ENCODE data around the gene SORCS2. TPM values are rescaled to one million over a fixed set of nuclear protein-coding genes. Genes with fewer than 3 reads are reported as not detected.

The SORCS2 gene
- total and polyA plus RNA-seq, 2 experiments from 2014 or later, result 0.38 to 1.4 TPM

DNA sequence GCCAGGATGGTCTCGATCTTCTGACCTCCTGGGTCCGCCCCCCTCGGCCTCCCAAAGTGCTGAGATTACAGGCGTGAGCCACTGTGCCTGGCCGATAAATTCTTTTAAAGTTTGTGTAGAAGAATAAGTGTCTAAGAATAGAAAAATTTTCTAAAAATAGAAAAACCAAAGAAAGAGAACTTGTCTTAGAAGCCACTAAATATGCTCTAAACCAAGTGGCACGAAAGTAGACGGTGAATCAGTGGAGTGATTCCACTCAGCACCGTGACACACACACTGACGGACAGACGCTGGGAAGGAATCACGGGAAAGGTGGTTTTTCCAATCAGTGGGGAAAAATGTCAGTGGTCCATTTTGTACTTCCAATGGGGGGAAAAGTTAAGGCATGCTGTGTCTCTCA, 315.0 kb downstream of the SORCS2 start:
- H3K79me2 ChIP-seq (ENCODE audit: insufficient read depth), result no peaks in the 10 kb centered on the region
- H3K4me2 ChIP-seq (ENCODE audit: unreplicated experiment), result no peak overlapping the region
- H3K4me3 ChIP-seq, result no peak overlapping the region
- H3K4me1 ChIP-seq (ENCODE audit: insufficient read depth), result no peaks in the 10 kb centered on the region
- TF ChIP-seq EZH2 (IDR thresholded peaks at IDR 0.05; ENCODE audit: insufficient read depth, poor library complexity, severe bottlenecking) (no peak), EZH2phosphoT487 (IDR thresholded peaks at IDR 0.05; ENCODE audit: insufficient read depth, low read depth) (no peak)
- H3K9me3 ChIP-seq (ENCODE audit: low read depth), result no peaks in the 10 kb centered on the region
- H4K20me1 ChIP-seq (ENCODE audit: insufficient read depth), result no peaks in the 10 kb centered on the region
- no peak overlapping the region for H2AFZ ChIP-seq
- DNase-seq, result no peak
- H3K9me2 ChIP-seq (ENCODE audit: insufficient read depth), result no peaks in the 10 kb centered on the region
- no peaks in the 10 kb centered on the region for H3K36me3 ChIP-seq (ENCODE audit: low read depth)
- H3K27me3 ChIP-seq (replicated peaks; ENCODE audit: insufficient read depth), result no peaks in the 10 kb centered on the region; the same call in none of the 2 replicates
- in situ Hi-C loops (cut with MboI), result no loop called here
- no peak overlapping the region for H3K9ac ChIP-seq
- H3K27ac ChIP-seq, result no peak overlapping the region
- H3F3A ChIP-seq (ENCODE audit: insufficient read depth), result no peaks in the 10 kb centered on the region
- WGBS, 2 experiments (ENCODE audit: low coverage in 1 of 2, low lambda C conversion rate in 2 of 2, missing lambda C conversion rate in 2 of 2), result 74 to 77% methylated on average over 11 of the region's 11 CpGs

DNA sequence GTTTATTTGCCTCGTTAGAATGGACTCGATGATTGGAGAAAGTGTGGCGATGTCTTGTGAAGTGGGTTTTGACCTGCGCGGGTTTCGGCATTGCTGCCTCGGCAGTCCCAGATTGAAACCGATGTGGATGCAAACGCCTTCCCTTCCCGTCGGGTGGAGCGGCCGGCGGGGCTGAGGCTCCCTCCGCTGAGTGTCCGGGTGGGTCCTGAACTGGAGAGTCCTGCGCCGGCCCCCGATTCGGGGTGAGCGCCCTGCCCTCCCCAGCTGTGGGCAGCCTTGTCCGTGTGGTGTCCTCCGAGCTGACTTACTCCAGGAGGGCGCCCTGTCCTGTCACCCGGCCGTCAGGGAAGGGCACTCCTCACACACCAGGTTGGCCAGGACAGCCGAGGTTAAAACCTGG, 317.7 kb downstream of the SORCS2 start:
- H2AFZ ChIP-seq, result no peak overlapping the region
- H3K9ac ChIP-seq, result no peak overlapping the region
- no peaks in the 10 kb centered on the region for H3K9me3 ChIP-seq (ENCODE audit: low read depth)
- no peaks in the 10 kb centered on the region for H3K9me2 ChIP-seq (ENCODE audit: insufficient read depth)
- no peak overlapping the region for H3K4me2 ChIP-seq (ENCODE audit: unreplicated experiment)
- no peak overlapping the region for H3K4me3 ChIP-seq
- H3K27me3 ChIP-seq (replicated peaks; ENCODE audit: insufficient read depth), result no peaks in the 10 kb centered on the region; the same call in 1 of the 2 replicates
- H3F3A ChIP-seq (ENCODE audit: insufficient read depth), result no peaks in the 10 kb centered on the region
- TF ChIP-seq EZH2 (IDR thresholded peaks at IDR 0.05; ENCODE audit: insufficient read depth, poor library complexity, severe bottlenecking) (no peak), EZH2phosphoT487 (IDR thresholded peaks at IDR 0.05; ENCODE audit: insufficient read depth, low read depth) (no peak)
- no peak overlapping the region for H3K27ac ChIP-seq
- H3K79me2 ChIP-seq (ENCODE audit: insufficient read depth), result no peaks in the 10 kb centered on the region
- no peak for DNase-seq
- 76 to 77% methylated on average over 26 to 27 of the region's 27 CpGs for WGBS, 2 experiments (ENCODE audit: low coverage in 1 of 2, low lambda C conversion rate in 2 of 2, missing lambda C conversion rate in 2 of 2)
- in situ Hi-C loops (cut with MboI), result no loop called here
- H3K36me3 ChIP-seq (ENCODE audit: low read depth), result no peaks in the 10 kb centered on the region
- no peaks in the 10 kb centered on the region for H4K20me1 ChIP-seq (ENCODE audit: insufficient read depth)
- no peaks in the 10 kb centered on the region for H3K4me1 ChIP-seq (ENCODE audit: insufficient read depth)

GRCh38 chr4:7510538-7510937, 318.2 kb downstream of the SORCS2 start:
- DNase-seq, result no peak
- Histone ChIP-seq H3K79me2 (ENCODE audit: insufficient read depth) (no peaks in the 10 kb centered on the region), H3K4me3 (no peak overlapping the region), H4K20me1 (ENCODE audit: insufficient read depth) (no peaks in the 10 kb centered on the region), H3K9me2 (ENCODE audit: insufficient read depth) (no peaks in the 10 kb centered on the region), H3K27ac (no peak overlapping the region), H3K27me3 (replicated peaks; ENCODE audit: insufficient read depth) (no peaks in the 10 kb centered on the region; the same call in 1 of the 2 replicates), H2AFZ (no peak overlapping the region), H3K36me3 (ENCODE audit: low read depth) (no peaks in the 10 kb centered on the region), H3K4me2 (ENCODE audit: unreplicated experiment) (no peak overlapping the region), H3K9ac (no peak overlapping the region), H3K9me3 (ENCODE audit: low read depth) (no peaks in the 10 kb centered on the region), H3K4me1 (ENCODE audit: insufficient read depth) (no peaks in the 10 kb centered on the region), H3F3A (ENCODE audit: insufficient read depth) (no peaks in the 10 kb centered on the region)
- TF ChIP-seq EZH2 (IDR thresholded peaks at IDR 0.05; ENCODE audit: insufficient read depth, poor library complexity, severe bottlenecking) (no peak), EZH2phosphoT487 (IDR thresholded peaks at IDR 0.05; ENCODE audit: insufficient read depth, low read depth) (no peak)
- in situ Hi-C loops (cut with MboI), result no loop called here
- WGBS, 2 experiments (ENCODE audit: low coverage in 1 of 2, low lambda C conversion rate in 2 of 2, missing lambda C conversion rate in 2 of 2), result 73 to 77% methylated on average over 30 of the region's 30 CpGs

- H3F3A ChIP-seq (ENCODE audit: insufficient read depth), result no peaks in the 10 kb centered on the region
- H3K79me2 ChIP-seq (ENCODE audit: insufficient read depth), result no peaks in the 10 kb centered on the region
- H3K36me3 ChIP-seq (ENCODE audit: low read depth), result no peaks in the 10 kb centered on the region
- H3K27ac ChIP-seq, result no peak overlapping the region
- H3K4me1 ChIP-seq (ENCODE audit: insufficient read depth), result no peaks in the 10 kb centered on the region
- H3K9me2 ChIP-seq (ENCODE audit: insufficient read depth), result no peaks in the 10 kb centered on the region
- in situ Hi-C loops (cut with MboI), result no loop called here
- 56 to 62% methylated on average over 7 of the region's 7 CpGs for WGBS, 2 experiments (ENCODE audit: low coverage in 1 of 2, low lambda C conversion rate in 2 of 2, missing lambda C conversion rate in 2 of 2)
- H4K20me1 ChIP-seq (ENCODE audit: insufficient read depth), result no peaks in the 10 kb centered on the region
- TF ChIP-seq EZH2 (IDR thresholded peaks at IDR 0.05; ENCODE audit: insufficient read depth, poor library complexity, severe bottlenecking), result no peak
- no peak for TF ChIP-seq EZH2phosphoT487 (IDR thresholded peaks at IDR 0.05; ENCODE audit: insufficient read depth, low read depth)
- no peak overlapping the region for H3K9ac ChIP-seq
- no peaks in the 10 kb centered on the region for H3K9me3 ChIP-seq (ENCODE audit: low read depth)
- no peak overlapping the region for H3K4me2 ChIP-seq (ENCODE audit: unreplicated experiment)
- H3K4me3 ChIP-seq, result no peak overlapping the region
- H3K27me3 ChIP-seq (replicated peaks; ENCODE audit: insufficient read depth), result peaks cover 6% of the 10 kb centered on the region
- no peak for DNase-seq
- no peak overlapping the region for H2AFZ ChIP-seq
Observed at GRCh38 chr4:7511525-7511924, 319.2 kb downstream of the SORCS2 start.

DNA sequence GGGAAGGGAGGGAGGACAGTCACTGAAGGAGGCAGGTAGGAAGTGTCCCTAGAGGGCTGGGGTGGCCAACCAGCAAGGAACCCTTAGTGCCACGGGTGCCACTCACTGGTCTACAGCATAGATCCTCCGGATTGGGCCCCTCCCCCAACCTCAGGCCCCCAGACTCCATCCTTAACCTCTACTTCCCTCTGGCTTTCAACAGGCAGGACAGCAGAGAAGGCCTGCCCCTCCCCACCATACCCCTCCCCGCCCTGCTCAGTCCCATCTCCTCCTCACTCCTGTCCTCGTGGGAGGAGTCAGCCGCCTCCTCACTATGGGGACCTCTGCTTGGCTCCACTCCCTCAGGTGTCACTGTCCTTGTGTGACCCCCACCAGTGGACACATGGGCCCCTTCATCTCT, 320.1 kb downstream of the SORCS2 start:
- TF ChIP-seq EZH2phosphoT487 (IDR thresholded peaks at IDR 0.05; ENCODE audit: insufficient read depth, low read depth), result no peak
- TF ChIP-seq EZH2 (IDR thresholded peaks at IDR 0.05; ENCODE audit: insufficient read depth, poor library complexity, severe bottlenecking), result no peak
- no peaks in the 10 kb centered on the region for H3K4me1 ChIP-seq (ENCODE audit: insufficient read depth)
- no peaks in the 10 kb centered on the region for H3K9me3 ChIP-seq (ENCODE audit: low read depth)
- in situ Hi-C loops (cut with MboI), result no loop called here
- H3K79me2 ChIP-seq (ENCODE audit: insufficient read depth), result no peaks in the 10 kb centered on the region
- WGBS, 2 experiments (ENCODE audit: low coverage in 1 of 2, low lambda C conversion rate in 2 of 2, missing lambda C conversion rate in 2 of 2), result 69 to 80% methylated on average over 4 to 5 of the region's 5 CpGs
- H3K9me2 ChIP-seq (ENCODE audit: insufficient read depth), result no peaks in the 10 kb centered on the region
- H4K20me1 ChIP-seq (ENCODE audit: insufficient read depth), result no peaks in the 10 kb centered on the region
- no peak overlapping the region for H3K27ac ChIP-seq
- no peak overlapping the region for H3K9ac ChIP-seq
- H2AFZ ChIP-seq, result no peak overlapping the region
- no peak overlapping the region for H3K4me2 ChIP-seq (ENCODE audit: unreplicated experiment)
- H3K4me3 ChIP-seq, result no peak overlapping the region
- H3K36me3 ChIP-seq (ENCODE audit: low read depth), result no peaks in the 10 kb centered on the region
- no peaks in the 10 kb centered on the region for H3F3A ChIP-seq (ENCODE audit: insufficient read depth)
- DNase-seq, result no peak
- H3K27me3 ChIP-seq (replicated peaks; ENCODE audit: insufficient read depth), result peaks cover 11% of the 10 kb centered on the region

Measured in GM23248 (cell line).